HCT116 (cell line): ENCODE measurements around the gene KRT36. TPM values are rescaled to one million over a fixed set of nuclear protein-coding genes. Genes with fewer than 3 reads are reported as not detected.

Source experiments
- ATAC-seq: fragments of 200-7000 bp; cut with Tn5 transposase; 2 replicates; pipeline ENCODE4 v1.9.1; 2020; ENCODE audit warnings: mild to moderate bottlenecking, moderate library complexity
- BruUV-seq: library from RNA; stranded (reverse); fragments of 400-500 nt; replicated peaks from 2 replicates; lab custom pipeline; 2021; lab: Mats Ljungman, UMichigan
- CTCF ChIA-PET: fragments of 300-600 bp; sonication (Branson Sonifier 250); formaldehyde crosslinking; loops from one replicate; lab custom pipeline; 2021; ENCODE audit warnings: antibody characterized with exemption; lab: Charles Lee
- POLR2A ChIA-PET: fragments of 300-600, 350-600 bp; sonication (Branson Sonifier 250); formaldehyde crosslinking; loops from one replicate; lab custom pipeline; 2021; ENCODE audit warnings: antibody characterized with exemption; lab: Charles Lee
- RAD21 ChIA-PET, 2 experiments: fragments of 300-600 bp; sonication (Branson Sonifier 250); formaldehyde crosslinking; loops; one replicate each; lab custom pipeline; 2023; ENCODE audit warnings: low total read pairs in 2 of 2; ENCODE audit not compliant: uncharacterized antibody in 2 of 2, unreplicated experiment in 2 of 2, low non-redundant PET in 1 of 2; lab: Charles Lee
- DNase-seq: peaks from one replicate; pipeline ENCODE4 v3.0.0-alpha.2; 2010; ENCODE audit warnings: low read depth, low spot score
- H2AFZ ChIP-seq: fragments of 200-600 bp; shearing (Covaris generic), sonication (generic); 2 replicates; pipeline ENCODE4 v1.6.1; 2017; ENCODE audit warnings: low read depth, mixed run types, mixed read lengths, antibody characterized with exemption, low read length; ENCODE audit not compliant: poor library complexity, severe bottlenecking
- H3K27ac ChIP-seq: 2 replicates; pipeline ENCODE4 v1.5.1; 2012; ENCODE audit warnings: low read depth, low read length
- H3K27me3 ChIP-seq: fragments of 200-600 bp; sonication (generic); 2 replicates; pipeline ENCODE4 v1.6.1; 2016; ENCODE audit warnings: mixed run types, low read length, mixed read lengths; ENCODE audit not compliant: insufficient read depth
- H3K36me3 ChIP-seq, 2 experiments: fragments of 200-500 bp in 1 of 2; fragments of 200-600 bp in 1 of 2; sonication (Bioruptor generic) in 1 of 2; sonication (generic) in 1 of 2; 2 replicates each; pipeline versions ENCODE4 v1.5.1 to v1.6.1; 2014 to 2016; ENCODE audit warnings: low read length in 2 of 2, inconsistent platforms in 1 of 2, mixed read lengths in 1 of 2, mixed run types in 1 of 2; ENCODE audit not compliant: insufficient read depth in 2 of 2, control insufficient read depth in 1 of 2
- H3K4me1 ChIP-seq, 2 experiments: fragments of 200-600 bp in 1 of 2; sonication (generic) in 1 of 2; 2 replicates each; pipeline versions ENCODE4 v1.5.1 to v1.6.1; 2012 to 2017; ENCODE audit warnings: low read length in 2 of 2, inconsistent platforms in 1 of 2, mild to moderate bottlenecking in 1 of 2, mixed read lengths in 1 of 2, mixed run types in 1 of 2, moderate library complexity in 1 of 2; ENCODE audit not compliant: insufficient read depth in 2 of 2, control insufficient read depth in 1 of 2
- H3K4me2 ChIP-seq: fragments of 200-600 bp; sonication (generic); 2 replicates; pipeline ENCODE4 v1.6.1; 2017; ENCODE audit warnings: mixed run types, low read length, mixed read lengths
- H3K4me3 ChIP-seq, 2 experiments: fragments of 200-600 bp in 1 of 2; sonication (generic) in 1 of 2; replicated peaks in 1 of 2; 2 replicates each; pipeline ENCODE4 v1.5.1; 2011 to 2016; ENCODE audit warnings: low read length in 2 of 2, control low read depth in 1 of 2, low read depth in 1 of 2, mild to moderate bottlenecking in 1 of 2, mixed read lengths in 1 of 2, mixed run types in 1 of 2
- H3K79me2 ChIP-seq: fragments of 200-600 bp; sonication (generic); 2 replicates; pipeline ENCODE4 v1.6.1; 2017; ENCODE audit warnings: mild to moderate bottlenecking, mixed run types, low read length, moderate library complexity, mixed read lengths; ENCODE audit not compliant: insufficient read depth
- H3K9ac ChIP-seq: fragments of 200-600 bp; sonication (generic); 2 replicates; pipeline ENCODE4 v1.6.1; 2016; ENCODE audit warnings: low read length, mixed read lengths
- H3K9me2 ChIP-seq: fragments of 200-600 bp; sonication (generic), shearing (Covaris generic); 2 replicates; pipeline ENCODE4 v1.6.1; 2017; ENCODE audit warnings: mixed run types, mild to moderate bottlenecking, moderate library complexity; ENCODE audit not compliant: insufficient read depth
- H3K9me3 ChIP-seq, 2 experiments: fragments of 200-500 bp in 1 of 2; fragments of 200-600 bp in 1 of 2; sonication (Bioruptor generic) in 1 of 2; sonication (generic) in 1 of 2; 2 replicates each; pipeline ENCODE4 v1.6.1; 2014 to 2017; ENCODE audit warnings: low read length in 2 of 2, mixed read lengths in 2 of 2, inconsistent platforms in 1 of 2, low read depth in 1 of 2, mild to moderate bottlenecking in 1 of 2, mixed run types in 1 of 2, moderate library complexity in 1 of 2; ENCODE audit not compliant: control insufficient read depth in 1 of 2, insufficient read depth in 1 of 2
- H4K20me1 ChIP-seq: fragments of 200-600 bp; sonication (generic), shearing (Covaris generic); 2 replicates; pipeline ENCODE4 v1.6.1; 2017; ENCODE audit warnings: mixed run types, mild to moderate bottlenecking, moderate library complexity; ENCODE audit not compliant: insufficient read depth
- EGR1 ChIP-seq: IDR thresholded peaks from 2 replicates; pipeline ENCODE4 v1.6.1; 2012; ENCODE audit warnings: low read depth
- ELF1 ChIP-seq: IDR thresholded peaks from 2 replicates; pipeline ENCODE4 v1.6.1; 2012; ENCODE audit warnings: low read depth, borderline replicate concordance
- EZH2phosphoT487 ChIP-seq: fragments of 200-600 bp; IDR thresholded peaks from 2 replicates; pipeline ENCODE4 v1.6.1; 2018; ENCODE audit warnings: antibody characterized with exemption, borderline replicate concordance
- FOSL1 ChIP-seq: IDR thresholded peaks from 2 replicates; pipeline ENCODE4 v1.6.1; 2012; ENCODE audit warnings: low read depth
- JUND ChIP-seq: IDR thresholded peaks from 2 replicates; pipeline ENCODE4 v1.6.1; 2012
- POLR2A ChIP-seq: IDR thresholded peaks from 2 replicates; pipeline ENCODE4 v1.7.0; 2011; ENCODE audit warnings: borderline replicate concordance; ENCODE audit not compliant: insufficient read depth, insufficient read length; ENCODE audit errors: extremely low read depth
- RAD21 ChIP-seq: IDR thresholded peaks from 2 replicates; pipeline ENCODE4 v1.6.1; 2012; ENCODE audit warnings: low read depth, mild to moderate bottlenecking
- SIN3A ChIP-seq: IDR thresholded peaks from 2 replicates; pipeline ENCODE4 v1.6.1; 2012; ENCODE audit warnings: low read depth
- SRF ChIP-seq: IDR thresholded peaks from 2 replicates; pipeline ENCODE4 v1.6.1; 2012; ENCODE audit warnings: low read depth
- TCF7L2 ChIP-seq: IDR thresholded peaks from 2 replicates; pipeline ENCODE4 v1.7.0; 2011; ENCODE audit warnings: borderline replicate concordance, inconsistent platforms; ENCODE audit not compliant: insufficient read depth, insufficient read length; ENCODE audit errors: extremely low read depth
- YY1 ChIP-seq: IDR thresholded peaks from 2 replicates; pipeline ENCODE4 v1.6.1; 2011; ENCODE audit warnings: low read length, low read depth, moderate library complexity, mild to moderate bottlenecking; ENCODE audit not compliant: insufficient replicate concordance; ENCODE audit errors: extremely low read depth
- ZFX ChIP-seq: fragments of 450-650 bp; IDR thresholded peaks from 2 replicates; pipeline ENCODE4 v1.6.1; 2017
- ZNF274 ChIP-seq: fragments of 200-500 bp; sonication (Bioruptor generic); IDR thresholded peaks from 2 replicates; pipeline ENCODE4 v1.6.1; 2014; ENCODE audit warnings: mild to moderate bottlenecking, low read depth, low read length, inconsistent platforms
- intact Hi-C: fragments of 100-400 bp; cut with micrococcal nuclease; formaldehyde crosslinking; loops from 2 replicates; pipeline ENCODE4 v1.10.0; 2022
- total RNA-seq: library from RNA; stranded (reverse); gene quantifications from one replicate; pipeline ENCODE4 v1.2.1, GENCODE V29; 2021; ENCODE audit not compliant: unreplicated experiment
- TF ChIP-seq, protein P1 (sequence below): IDR thresholded peaks from 2 replicates; pipeline ENCODE4 v1.6.1; 2011; ENCODE audit warnings: mild to moderate bottlenecking, low read length, moderate library complexity; ENCODE audit not compliant: insufficient replicate concordance; ENCODE audit errors: extremely low read depth
- TF ChIP-seq, protein P2 (sequence below), 3 experiments: fragments of 200-600 bp in 1 of 3; sonication (generic) in 1 of 3; IDR thresholded peaks in 2 of 3; conservative IDR thresholded peaks in 1 of 3; 2 replicates each; pipeline ENCODE4 v1.5.1; 2012 to 2017; ENCODE audit warnings: low read depth in 2 of 3, low read length in 2 of 3, antibody characterized with exemption in 1 of 3, borderline replicate concordance in 1 of 3, control low read depth in 1 of 3, mild to moderate bottlenecking in 1 of 3, mixed read lengths in 1 of 3, mixed run types in 1 of 3, moderate library complexity in 1 of 3; ENCODE audit not compliant: insufficient read depth in 1 of 3
- TF ChIP-seq, protein P3 (sequence below): IDR thresholded peaks from 2 replicates; pipeline ENCODE4 v1.6.1; 2012
- TF ChIP-seq, protein P4 (sequence below): IDR thresholded peaks from 2 replicates; pipeline ENCODE4 v1.6.1; 2012; ENCODE audit warnings: low read depth

KRT36 gene
- total RNA-seq, 1 experiment from 2014 or later: not detected

DNA sequence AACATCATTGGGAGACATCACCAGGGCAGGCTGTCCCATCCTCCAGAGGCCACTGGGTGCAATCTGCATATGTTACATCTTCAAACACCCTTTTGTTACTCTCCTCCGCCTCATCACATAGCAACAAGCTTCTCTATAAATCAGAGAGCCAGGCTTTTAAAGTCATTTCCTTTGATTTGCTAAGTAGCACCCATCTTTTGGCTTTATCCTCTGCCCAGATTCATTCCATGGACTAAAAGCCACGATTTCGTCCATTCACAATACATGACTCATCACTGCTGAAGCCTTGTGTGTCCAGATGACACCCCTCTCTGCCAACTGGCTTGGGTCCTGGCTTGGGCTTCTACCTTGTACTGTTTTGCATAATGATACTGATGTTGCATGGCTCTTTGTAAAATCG lies 47.0 kb downstream of the KRT36 start:
- H3K4me2 ChIP-seq: no peak overlapping the region
- no peak overlapping the region for H3K27ac ChIP-seq
- DNase-seq (no peak), ATAC-seq (no peak)
- RAD21 ChIA-PET: no interaction called here
- no peaks in the 10 kb centered on the region for H3K9me3 ChIP-seq
- H3K4me1 ChIP-seq: peaks cover 0 to 7% of the 10 kb centered on the region in 2 experiments; a peak in 1 of 4 replicates
- intact Hi-C loops: no loop called here
- H4K20me1 ChIP-seq: no peaks in the 10 kb centered on the region
- POLR2A ChIA-PET: no interaction called here
- no peaks in the 10 kb centered on the region for H3K27me3 ChIP-seq
- no peak overlapping the region for H3K9ac ChIP-seq
- no peak overlapping the region for H2AFZ ChIP-seq
- BruUV-seq: no TSS peak
- CTCF ChIA-PET: no interaction called here
- TF ChIP-seq, protein P1, sequence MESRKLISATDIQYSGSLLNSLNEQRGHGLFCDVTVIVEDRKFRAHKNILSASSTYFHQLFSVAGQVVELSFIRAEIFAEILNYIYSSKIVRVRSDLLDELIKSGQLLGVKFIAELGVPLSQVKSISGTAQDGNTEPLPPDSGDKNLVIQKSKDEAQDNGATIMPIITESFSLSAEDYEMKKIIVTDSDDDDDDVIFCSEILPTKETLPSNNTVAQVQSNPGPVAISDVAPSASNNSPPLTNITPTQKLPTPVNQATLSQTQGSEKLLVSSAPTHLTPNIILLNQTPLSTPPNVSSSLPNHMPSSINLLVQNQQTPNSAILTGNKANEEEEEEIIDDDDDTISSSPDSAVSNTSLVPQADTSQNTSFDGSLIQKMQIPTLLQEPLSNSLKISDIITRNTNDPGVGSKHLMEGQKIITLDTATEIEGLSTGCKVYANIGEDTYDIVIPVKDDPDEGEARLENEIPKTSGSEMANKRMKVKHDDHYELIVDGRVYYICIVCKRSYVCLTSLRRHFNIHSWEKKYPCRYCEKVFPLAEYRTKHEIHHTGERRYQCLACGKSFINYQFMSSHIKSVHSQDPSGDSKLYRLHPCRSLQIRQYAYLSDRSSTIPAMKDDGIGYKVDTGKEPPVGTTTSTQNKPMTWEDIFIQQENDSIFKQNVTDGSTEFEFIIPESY: no peak
- no peak for TF ChIP-seq RAD21
- TF ChIP-seq YY1: no peak
- TF ChIP-seq, protein P2, sequence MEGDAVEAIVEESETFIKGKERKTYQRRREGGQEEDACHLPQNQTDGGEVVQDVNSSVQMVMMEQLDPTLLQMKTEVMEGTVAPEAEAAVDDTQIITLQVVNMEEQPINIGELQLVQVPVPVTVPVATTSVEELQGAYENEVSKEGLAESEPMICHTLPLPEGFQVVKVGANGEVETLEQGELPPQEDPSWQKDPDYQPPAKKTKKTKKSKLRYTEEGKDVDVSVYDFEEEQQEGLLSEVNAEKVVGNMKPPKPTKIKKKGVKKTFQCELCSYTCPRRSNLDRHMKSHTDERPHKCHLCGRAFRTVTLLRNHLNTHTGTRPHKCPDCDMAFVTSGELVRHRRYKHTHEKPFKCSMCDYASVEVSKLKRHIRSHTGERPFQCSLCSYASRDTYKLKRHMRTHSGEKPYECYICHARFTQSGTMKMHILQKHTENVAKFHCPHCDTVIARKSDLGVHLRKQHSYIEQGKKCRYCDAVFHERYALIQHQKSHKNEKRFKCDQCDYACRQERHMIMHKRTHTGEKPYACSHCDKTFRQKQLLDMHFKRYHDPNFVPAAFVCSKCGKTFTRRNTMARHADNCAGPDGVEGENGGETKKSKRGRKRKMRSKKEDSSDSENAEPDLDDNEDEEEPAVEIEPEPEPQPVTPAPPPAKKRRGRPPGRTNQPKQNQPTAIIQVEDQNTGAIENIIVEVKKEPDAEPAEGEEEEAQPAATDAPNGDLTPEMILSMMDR (IDR thresholded peaks at IDR 0.05 in 2 of 3, conservative IDR thresholded peaks at IDR 0.05 in 1 of 3; ENCODE audit: borderline replicate concordance in 1 of 3, insufficient read depth in 1 of 3, low read depth in 2 of 3, low read length in 2 of 3): no peak
- TF ChIP-seq SIN3A: no peak
- TF ChIP-seq, protein P3, sequence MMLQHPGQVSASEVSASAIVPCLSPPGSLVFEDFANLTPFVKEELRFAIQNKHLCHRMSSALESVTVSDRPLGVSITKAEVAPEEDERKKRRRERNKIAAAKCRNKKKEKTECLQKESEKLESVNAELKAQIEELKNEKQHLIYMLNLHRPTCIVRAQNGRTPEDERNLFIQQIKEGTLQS: no peak
- TF ChIP-seq JUND: no peak
- TF ChIP-seq, protein P4, sequence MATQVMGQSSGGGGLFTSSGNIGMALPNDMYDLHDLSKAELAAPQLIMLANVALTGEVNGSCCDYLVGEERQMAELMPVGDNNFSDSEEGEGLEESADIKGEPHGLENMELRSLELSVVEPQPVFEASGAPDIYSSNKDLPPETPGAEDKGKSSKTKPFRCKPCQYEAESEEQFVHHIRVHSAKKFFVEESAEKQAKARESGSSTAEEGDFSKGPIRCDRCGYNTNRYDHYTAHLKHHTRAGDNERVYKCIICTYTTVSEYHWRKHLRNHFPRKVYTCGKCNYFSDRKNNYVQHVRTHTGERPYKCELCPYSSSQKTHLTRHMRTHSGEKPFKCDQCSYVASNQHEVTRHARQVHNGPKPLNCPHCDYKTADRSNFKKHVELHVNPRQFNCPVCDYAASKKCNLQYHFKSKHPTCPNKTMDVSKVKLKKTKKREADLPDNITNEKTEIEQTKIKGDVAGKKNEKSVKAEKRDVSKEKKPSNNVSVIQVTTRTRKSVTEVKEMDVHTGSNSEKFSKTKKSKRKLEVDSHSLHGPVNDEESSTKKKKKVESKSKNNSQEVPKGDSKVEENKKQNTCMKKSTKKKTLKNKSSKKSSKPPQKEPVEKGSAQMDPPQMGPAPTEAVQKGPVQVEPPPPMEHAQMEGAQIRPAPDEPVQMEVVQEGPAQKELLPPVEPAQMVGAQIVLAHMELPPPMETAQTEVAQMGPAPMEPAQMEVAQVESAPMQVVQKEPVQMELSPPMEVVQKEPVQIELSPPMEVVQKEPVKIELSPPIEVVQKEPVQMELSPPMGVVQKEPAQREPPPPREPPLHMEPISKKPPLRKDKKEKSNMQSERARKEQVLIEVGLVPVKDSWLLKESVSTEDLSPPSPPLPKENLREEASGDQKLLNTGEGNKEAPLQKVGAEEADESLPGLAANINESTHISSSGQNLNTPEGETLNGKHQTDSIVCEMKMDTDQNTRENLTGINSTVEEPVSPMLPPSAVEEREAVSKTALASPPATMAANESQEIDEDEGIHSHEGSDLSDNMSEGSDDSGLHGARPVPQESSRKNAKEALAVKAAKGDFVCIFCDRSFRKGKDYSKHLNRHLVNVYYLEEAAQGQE: no peak
- TF ChIP-seq POLR2A: no peak
- no peak for TF ChIP-seq SRF
- no peak for TF ChIP-seq EGR1
- TF ChIP-seq TCF7L2: no peak
- no peak for TF ChIP-seq ELF1
- TF ChIP-seq EZH2phosphoT487: no peak
- no peak for TF ChIP-seq ZNF274
- no peak for TF ChIP-seq ZFX
- TF ChIP-seq FOSL1: no peak
- H3K36me3 ChIP-seq: no peaks in the 10 kb centered on the region
- no peaks in the 10 kb centered on the region for H3K79me2 ChIP-seq
- no peaks in the 10 kb centered on the region for H3K9me2 ChIP-seq
- no peak overlapping the region for H3K4me3 ChIP-seq
